MG63 (cell line): ENCODE results near the gene PER3. TPM values are rescaled to one million over a fixed set of nuclear protein-coding genes. Genes with fewer than 3 reads are reported as not detected.

Experiments used
- DNase-seq: peaks from one replicate; pipeline ENCODE4 v3.0.0-alpha.2; 2020
- H3K27me3 ChIP-seq: fragments of 250-450 bp; sonication (Bioruptor Pico); 2 replicates; pipeline ENCODE4 v1.5.1; 2020; ENCODE audit warnings: mild to moderate bottlenecking, moderate library complexity
- H3K36me3 ChIP-seq: fragments of 250-450 bp; sonication (Bioruptor Pico); 2 replicates; pipeline ENCODE4 v1.5.1; 2020; ENCODE audit warnings: mild to moderate bottlenecking, moderate library complexity
- H3K4me3 ChIP-seq: fragments of 250-450 bp; sonication (Bioruptor Pico); 2 replicates; pipeline ENCODE4 v1.5.1; 2020; ENCODE audit warnings: mild to moderate bottlenecking, moderate library complexity
- H3K9me3 ChIP-seq: fragments of 250-450 bp; sonication (Bioruptor Pico); 2 replicates; pipeline ENCODE4 v1.5.1; 2020; ENCODE audit warnings: mild to moderate bottlenecking, moderate library complexity
- total RNA-seq: library from RNA; depleted of rRNA; stranded (reverse); fragments of >200 nt; shearing (Covaris generic); gene quantifications from 2 replicates; pipeline ENCODE4 v1.2.3, GENCODE V29; 2014; ENCODE audit warnings: low replicate concordance

The PER3 gene
- total RNA-seq, 1 experiment from 2014 or later: 1.2 TPM

GRCh38 chr1:7808253-7808844 is 24.3 kb downstream of the PER3 start:
- H3K4me3 ChIP-seq: no peak overlapping the region
- H3K9me3 ChIP-seq: peaks cover 3% of the 10 kb centered on the region; the same call in 1 of the 2 replicates
- peaks cover 11% of the 10 kb centered on the region for H3K36me3 ChIP-seq
- no peak for DNase-seq
- H3K27me3 ChIP-seq: no peaks in the 10 kb centered on the region

DNA sequence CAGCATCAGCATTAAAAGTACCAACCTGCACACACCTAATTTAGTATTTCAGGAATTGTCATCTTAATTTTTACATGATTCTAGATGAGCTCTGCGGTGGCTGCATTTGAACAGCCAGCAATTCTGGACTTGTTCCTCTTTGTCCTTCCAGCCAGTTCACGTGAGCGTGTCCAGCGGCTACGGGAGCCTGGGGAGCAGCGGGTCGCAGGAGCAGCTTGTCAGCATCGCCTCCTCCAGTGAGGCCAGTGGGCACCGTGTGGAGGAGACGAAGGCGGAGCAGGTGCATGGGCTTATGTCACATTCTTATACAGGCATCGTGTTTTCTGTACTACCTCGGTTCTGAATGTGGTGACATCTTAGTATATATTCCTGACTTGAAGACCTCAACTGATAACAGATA is 25.7 kb downstream of the PER3 start:
- H3K27me3 ChIP-seq: no peaks in the 10 kb centered on the region
- no peak overlapping the region for H3K4me3 ChIP-seq
- DNase-seq: no peak
- H3K36me3 ChIP-seq: peaks cover 18% of the 10 kb centered on the region
- H3K9me3 ChIP-seq: peaks cover 11% of the 10 kb centered on the region

GRCh38 chr1:7810395-7810794 is 26.3 kb downstream of the PER3 start:
- H3K36me3 ChIP-seq: peaks cover 18% of the 10 kb centered on the region
- no peak overlapping the region for H3K4me3 ChIP-seq
- no peaks in the 10 kb centered on the region for H3K27me3 ChIP-seq
- DNase-seq: peak; percentile 48
- peaks cover 11% of the 10 kb centered on the region for H3K9me3 ChIP-seq

GRCh38 chr1:7811476-7811875 is 27.4 kb downstream of the PER3 start:
- Histone ChIP-seq H3K27me3 (no peaks in the 10 kb centered on the region), H3K4me3 (no peak overlapping the region), H3K9me3 (peaks cover 11% of the 10 kb centered on the region), H3K36me3 (peaks cover 18% of the 10 kb centered on the region)
- DNase-seq: no peak

DNA sequence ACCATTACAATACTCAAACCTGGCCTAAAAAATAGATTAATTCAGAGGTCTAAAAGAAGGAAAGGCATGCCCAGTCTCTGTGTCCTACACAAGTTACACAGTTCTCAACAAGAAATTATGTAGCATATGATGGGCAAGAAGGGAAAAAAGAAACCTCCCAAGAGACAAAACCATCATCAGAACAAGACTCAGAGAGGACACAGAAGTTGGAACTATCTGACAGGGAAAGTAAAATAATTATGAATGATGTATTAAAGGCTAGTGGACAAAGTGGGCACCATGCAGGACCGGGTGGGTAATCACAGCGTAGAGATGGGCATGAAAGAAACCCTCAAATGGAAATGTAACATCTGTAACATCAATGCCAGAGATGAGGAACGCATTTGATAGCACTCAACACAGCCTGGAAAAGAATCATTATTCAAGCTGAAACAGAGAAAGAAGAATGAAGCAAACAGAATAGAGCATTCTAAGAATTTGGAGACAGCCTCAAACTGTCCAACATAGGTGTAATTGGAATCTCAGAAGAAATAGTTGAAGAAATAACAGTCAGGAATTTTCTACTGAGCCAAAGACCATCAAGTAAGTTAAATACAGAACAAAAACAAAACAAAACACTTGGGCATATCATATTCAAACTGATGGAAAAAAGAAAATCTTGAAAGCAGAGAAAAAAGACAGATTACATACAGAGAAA is 29.7 kb downstream of the PER3 start:
- Histone ChIP-seq H3K4me3 (no peak overlapping the region), H3K36me3 (peaks cover 18% of the 10 kb centered on the region), H3K9me3 (peaks cover 11% of the 10 kb centered on the region), H3K27me3 (no peaks in the 10 kb centered on the region)
- DNase-seq: no peak

DNA sequence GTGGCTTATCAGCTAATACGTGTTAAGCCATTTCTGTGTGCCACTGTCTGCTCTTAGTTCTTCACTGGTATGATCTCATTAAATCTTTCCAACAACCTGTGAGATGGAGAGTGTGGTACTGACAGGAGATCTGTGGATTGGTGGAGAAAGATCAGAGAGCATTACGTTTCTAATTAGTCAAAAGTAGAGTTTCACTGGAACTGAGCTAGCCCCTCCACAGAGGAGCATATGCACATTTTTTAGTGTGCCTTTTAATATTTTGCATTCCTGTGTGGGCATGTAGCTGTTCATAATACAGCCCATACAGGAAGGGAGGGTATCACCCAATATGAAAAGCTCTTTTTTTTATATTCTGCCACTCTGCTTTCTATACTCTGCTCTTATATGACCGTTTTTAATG is 37.2 kb downstream of the PER3 start:
- no peaks in the 10 kb centered on the region for H3K9me3 ChIP-seq
- H3K4me3 ChIP-seq: no peak overlapping the region
- no peaks in the 10 kb centered on the region; the same call in 1 of the 2 replicates for H3K36me3 ChIP-seq
- H3K27me3 ChIP-seq: no peaks in the 10 kb centered on the region
- no peak for DNase-seq

GRCh38 chr1:7824701-7825100 is 40.6 kb downstream of the PER3 start:
- no peaks in the 10 kb centered on the region for H3K27me3 ChIP-seq
- no peak for DNase-seq
- no peaks in the 10 kb centered on the region for H3K9me3 ChIP-seq
- H3K36me3 ChIP-seq: no peaks in the 10 kb centered on the region; the same call in 1 of the 2 replicates
- no peak overlapping the region for H3K4me3 ChIP-seq

- H3K36me3 ChIP-seq: no peaks in the 10 kb centered on the region
- H3K4me3 ChIP-seq: no peak overlapping the region
- DNase-seq: no peak
- H3K27me3 ChIP-seq: no peaks in the 10 kb centered on the region
- no peaks in the 10 kb centered on the region for H3K9me3 ChIP-seq
Measured at GRCh38 chr1:7826363-7826762, 42.3 kb downstream of the PER3 start.

- Histone ChIP-seq H3K36me3 (no peaks in the 10 kb centered on the region), H3K4me3 (no peak overlapping the region), H3K9me3 (no peaks in the 10 kb centered on the region), H3K27me3 (no peaks in the 10 kb centered on the region)
- no peak for DNase-seq
Measured at GRCh38 chr1:7827126-7827955, 43.2 kb downstream of the PER3 start.

DNA sequence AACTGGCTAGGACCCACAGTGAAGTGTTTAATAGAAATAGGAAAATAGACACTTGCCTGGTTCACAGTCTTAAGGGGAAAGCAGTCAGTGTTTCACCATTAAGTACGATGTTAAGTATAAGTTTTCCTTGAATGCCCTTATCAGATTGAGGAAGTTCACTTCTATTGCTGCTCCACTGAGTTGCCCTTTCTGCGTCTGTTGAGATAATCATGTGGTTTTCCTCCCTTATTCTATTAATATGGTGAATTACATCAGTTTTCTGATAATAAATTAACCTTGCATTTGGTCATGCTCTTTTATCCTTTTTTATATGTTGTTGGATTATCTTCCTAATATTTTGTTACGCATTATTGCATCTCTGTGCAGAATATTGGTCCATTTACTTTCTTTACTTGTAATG is 47.4 kb downstream of the PER3 start:
- Histone ChIP-seq H3K27me3 (no peaks in the 10 kb centered on the region), H3K4me3 (no peak overlapping the region), H3K9me3 (no peaks in the 10 kb centered on the region), H3K36me3 (no peaks in the 10 kb centered on the region; the same call in 1 of the 2 replicates)
- no peak for DNase-seq

GRCh38 chr1:7833035-7833434 is 48.9 kb downstream of the PER3 start:
- Histone ChIP-seq H3K36me3 (peaks cover 6% of the 10 kb centered on the region), H3K27me3 (no peaks in the 10 kb centered on the region), H3K4me3 (no peak overlapping the region), H3K9me3 (peaks cover 6% of the 10 kb centered on the region)
- no peak for DNase-seq

GRCh38 chr1:7838714-7839113 is 54.6 kb downstream of the PER3 start:
- H3K27me3 ChIP-seq: no peaks in the 10 kb centered on the region
- peaks cover 10% of the 10 kb centered on the region for H3K36me3 ChIP-seq
- peaks cover 11% of the 10 kb centered on the region for H3K9me3 ChIP-seq
- no peak for DNase-seq
- no peak overlapping the region for H3K4me3 ChIP-seq

DNA sequence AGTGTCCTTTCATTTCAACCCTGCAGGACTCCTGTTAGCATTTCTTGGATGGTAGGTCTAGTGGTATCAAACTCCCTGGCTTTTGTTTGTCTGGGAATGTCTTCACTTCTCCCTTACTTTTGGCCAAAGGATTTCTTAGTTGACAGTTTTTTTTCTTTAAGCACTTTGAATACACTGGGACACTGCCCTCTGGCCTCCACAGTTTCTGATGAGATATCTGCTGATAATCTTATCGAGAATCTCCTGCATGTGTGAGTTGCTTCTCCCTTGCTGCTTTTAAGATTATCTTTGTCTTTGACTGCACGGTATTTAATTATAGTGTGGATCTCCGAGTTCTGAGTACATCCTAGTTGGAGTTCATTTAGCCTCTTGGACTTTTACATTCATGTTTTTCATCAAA is 55.4 kb downstream of the PER3 start:
- Histone ChIP-seq H3K4me3 (no peak overlapping the region), H3K9me3 (peaks cover 11% of the 10 kb centered on the region), H3K27me3 (no peaks in the 10 kb centered on the region), H3K36me3 (peaks cover 10% of the 10 kb centered on the region)
- DNase-seq: no peak

GRCh38 chr1:7842517-7842916 is 58.4 kb downstream of the PER3 start:
- no peak for DNase-seq
- Histone ChIP-seq H3K36me3 (peaks cover 4% of the 10 kb centered on the region), H3K27me3 (no peaks in the 10 kb centered on the region), H3K4me3 (no peak overlapping the region), H3K9me3 (peaks cover 9% of the 10 kb centered on the region)

DNA sequence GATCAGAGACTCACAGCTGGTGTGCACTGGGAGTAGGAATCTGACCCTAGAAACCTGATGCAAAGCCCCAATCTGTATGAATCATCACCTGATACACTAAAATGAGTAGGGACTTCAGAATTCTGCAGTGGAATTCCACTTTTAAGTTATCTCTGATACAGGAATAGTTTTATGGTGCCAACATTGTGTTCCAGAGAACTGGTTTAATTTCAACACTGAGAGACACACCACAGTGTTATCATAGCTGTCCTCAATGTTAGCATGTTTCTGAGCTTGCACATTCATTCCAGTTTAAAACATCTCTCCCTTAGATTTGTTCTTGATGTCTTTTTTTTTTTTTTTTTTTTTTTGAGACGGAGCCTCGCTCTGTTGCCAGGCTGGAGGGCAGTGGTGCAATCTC is 61.7 kb downstream of the PER3 start:
- DNase-seq: no peak
- Histone ChIP-seq H3K4me3 (no peak overlapping the region), H3K27me3 (no peaks in the 10 kb centered on the region), H3K36me3 (no peaks in the 10 kb centered on the region), H3K9me3 (no peaks in the 10 kb centered on the region)

DNA sequence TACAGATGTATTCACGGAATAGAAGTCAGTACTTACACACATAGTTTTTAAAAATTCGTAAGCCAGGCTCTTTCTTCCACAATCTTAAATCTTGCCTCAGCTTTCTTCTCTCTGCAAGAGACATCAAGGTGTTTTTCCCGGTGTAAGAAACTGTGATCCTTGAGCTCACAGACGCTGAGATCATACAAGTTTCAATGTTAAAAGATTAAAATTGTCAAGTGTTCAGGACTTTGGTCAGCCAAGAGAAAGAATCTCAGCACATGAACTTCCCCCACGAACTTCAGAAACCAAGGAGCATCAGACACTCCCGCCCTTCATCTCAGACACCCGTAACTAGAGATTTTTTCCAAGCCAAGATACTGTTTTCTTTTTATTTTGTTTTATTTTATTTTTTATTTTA is 62.6 kb downstream of the PER3 start:
- Histone ChIP-seq H3K4me3 (no peak overlapping the region), H3K36me3 (no peaks in the 10 kb centered on the region), H3K9me3 (no peaks in the 10 kb centered on the region), H3K27me3 (no peaks in the 10 kb centered on the region)
- no peak for DNase-seq

- DNase-seq: no peak
- H3K27me3 ChIP-seq: no peaks in the 10 kb centered on the region
- H3K36me3 ChIP-seq: no peaks in the 10 kb centered on the region
- no peaks in the 10 kb centered on the region for H3K9me3 ChIP-seq
- H3K4me3 ChIP-seq: no peak overlapping the region
Measured at GRCh38 chr1:7847599-7847998, 63.5 kb downstream of the PER3 start.
